Endothelial cell (in vitro differentiated cells): Measurements from ENCODE around the gene NES. TPM values are rescaled to one million over a fixed set of nuclear protein-coding genes. Genes with fewer than 3 reads are reported as not detected.

Experiments used
- DNase-seq: peaks from one replicate; pipeline ENCODE4 v3.0.0; 2021; ENCODE audit warnings: low spot score
- H3K27ac Mint-ChIP-seq: one replicate; pipeline ENCODE4 v1.8.0; 2021; ENCODE audit warnings: mixed read lengths, inconsistent platforms; ENCODE audit not compliant: unreplicated experiment
- H3K27me3 Mint-ChIP-seq: one replicate; pipeline ENCODE4 v1.8.0; 2021; ENCODE audit warnings: mild to moderate bottlenecking, moderate library complexity, mixed read lengths, inconsistent platforms; ENCODE audit not compliant: unreplicated experiment
- H3K36me3 Mint-ChIP-seq: one replicate; pipeline ENCODE4 v1.8.0; 2021; ENCODE audit warnings: mild to moderate bottlenecking, low read depth, mixed read lengths, inconsistent platforms; ENCODE audit not compliant: unreplicated experiment
- H3K4me1 Mint-ChIP-seq: one replicate; pipeline ENCODE4 v1.8.0; 2021; ENCODE audit warnings: mild to moderate bottlenecking, mixed read lengths, inconsistent platforms; ENCODE audit not compliant: unreplicated experiment
- H3K4me3 Mint-ChIP-seq: one replicate; pipeline ENCODE4 v1.8.0; 2021; ENCODE audit warnings: mild to moderate bottlenecking, mixed read lengths, inconsistent platforms; ENCODE audit not compliant: unreplicated experiment
- H3K9me3 Mint-ChIP-seq: one replicate; pipeline ENCODE4 v1.8.0; 2021; ENCODE audit warnings: mixed read lengths, inconsistent platforms; ENCODE audit not compliant: unreplicated experiment
- total RNA-seq: library from RNA; stranded (reverse); fragmentation: NEBNext Ultra II Directional; extraction: Animal tissue kit (Norgen Biotek cat#: 25700); gene quantifications from one replicate; pipeline ENCODE4 v1.2.1, GENCODE V29; 2021; ENCODE audit not compliant: unreplicated experiment
- TF ChIP-seq, protein P1 (sequence below): fragments of 200-600 bp; sonication (generic); IDR thresholded peaks from one replicate; pipeline ENCODE4 v1.5.0; 2021; ENCODE audit warnings: antibody characterized with exemption; ENCODE audit not compliant: unreplicated experiment

NES gene
- total RNA-seq, 1 donor from 2014 or later: 111 TPM

DNA sequence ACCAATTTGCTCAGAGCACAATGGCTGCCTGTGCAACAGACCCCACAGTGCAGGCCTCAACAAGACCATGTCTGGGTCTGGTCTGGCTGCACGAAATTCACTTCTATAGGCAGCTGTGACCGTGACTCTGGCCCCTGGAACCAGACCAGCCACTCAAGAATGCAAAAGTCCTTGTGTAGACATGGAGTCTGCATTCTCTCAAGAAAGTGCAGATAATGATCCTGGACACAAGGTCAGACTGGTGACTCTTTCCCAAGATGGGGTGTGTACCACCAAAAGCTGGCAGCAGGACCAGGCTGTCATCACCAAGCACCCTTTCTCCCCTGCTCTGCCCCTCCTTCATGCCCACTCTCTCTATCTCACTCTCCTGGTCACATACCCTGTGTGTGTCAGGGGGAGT is 43.9 kb upstream of the NES start:
- H3K27me3 Mint-ChIP-seq: peaks cover 7% of the 10 kb centered on the region
- DNase-seq: no peak
- peaks cover 22% of the 10 kb centered on the region for H3K36me3 Mint-ChIP-seq
- peaks cover 4% of the 10 kb centered on the region for H3K4me1 Mint-ChIP-seq
- no peaks in the 10 kb centered on the region for H3K9me3 Mint-ChIP-seq
- no peak overlapping the region for H3K4me3 Mint-ChIP-seq
- H3K27ac Mint-ChIP-seq: no peak overlapping the region
- TF ChIP-seq, protein P1, sequence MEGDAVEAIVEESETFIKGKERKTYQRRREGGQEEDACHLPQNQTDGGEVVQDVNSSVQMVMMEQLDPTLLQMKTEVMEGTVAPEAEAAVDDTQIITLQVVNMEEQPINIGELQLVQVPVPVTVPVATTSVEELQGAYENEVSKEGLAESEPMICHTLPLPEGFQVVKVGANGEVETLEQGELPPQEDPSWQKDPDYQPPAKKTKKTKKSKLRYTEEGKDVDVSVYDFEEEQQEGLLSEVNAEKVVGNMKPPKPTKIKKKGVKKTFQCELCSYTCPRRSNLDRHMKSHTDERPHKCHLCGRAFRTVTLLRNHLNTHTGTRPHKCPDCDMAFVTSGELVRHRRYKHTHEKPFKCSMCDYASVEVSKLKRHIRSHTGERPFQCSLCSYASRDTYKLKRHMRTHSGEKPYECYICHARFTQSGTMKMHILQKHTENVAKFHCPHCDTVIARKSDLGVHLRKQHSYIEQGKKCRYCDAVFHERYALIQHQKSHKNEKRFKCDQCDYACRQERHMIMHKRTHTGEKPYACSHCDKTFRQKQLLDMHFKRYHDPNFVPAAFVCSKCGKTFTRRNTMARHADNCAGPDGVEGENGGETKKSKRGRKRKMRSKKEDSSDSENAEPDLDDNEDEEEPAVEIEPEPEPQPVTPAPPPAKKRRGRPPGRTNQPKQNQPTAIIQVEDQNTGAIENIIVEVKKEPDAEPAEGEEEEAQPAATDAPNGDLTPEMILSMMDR: no peak

DNA sequence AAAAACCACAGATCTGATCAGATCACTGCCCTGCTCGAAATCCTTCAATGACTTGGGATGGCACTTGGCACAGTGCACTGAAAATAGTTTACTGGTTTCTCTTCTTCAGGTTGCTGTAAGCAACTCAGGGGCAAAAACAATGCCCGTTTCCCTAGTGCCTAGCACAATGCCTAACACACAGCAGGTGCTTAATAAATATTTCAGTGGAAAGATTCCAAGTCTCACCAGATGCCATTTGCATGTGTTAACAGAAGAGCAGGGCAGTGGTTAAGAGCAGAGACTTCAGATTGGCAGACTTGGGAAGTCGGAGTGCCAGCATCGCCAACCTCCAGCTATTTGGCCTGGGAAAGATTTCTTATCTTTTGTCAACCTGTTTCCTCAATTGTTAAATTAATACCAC is 40.1 kb upstream of the NES start:
- peaks cover 6% of the 10 kb centered on the region for H3K4me1 Mint-ChIP-seq
- peaks cover 10% of the 10 kb centered on the region for H3K27me3 Mint-ChIP-seq
- no peak overlapping the region for H3K4me3 Mint-ChIP-seq
- H3K27ac Mint-ChIP-seq: no peak overlapping the region
- H3K36me3 Mint-ChIP-seq: peaks cover 20% of the 10 kb centered on the region
- no peaks in the 10 kb centered on the region for H3K9me3 Mint-ChIP-seq
- no peak for DNase-seq
- TF ChIP-seq, protein P1: no peak

DNA sequence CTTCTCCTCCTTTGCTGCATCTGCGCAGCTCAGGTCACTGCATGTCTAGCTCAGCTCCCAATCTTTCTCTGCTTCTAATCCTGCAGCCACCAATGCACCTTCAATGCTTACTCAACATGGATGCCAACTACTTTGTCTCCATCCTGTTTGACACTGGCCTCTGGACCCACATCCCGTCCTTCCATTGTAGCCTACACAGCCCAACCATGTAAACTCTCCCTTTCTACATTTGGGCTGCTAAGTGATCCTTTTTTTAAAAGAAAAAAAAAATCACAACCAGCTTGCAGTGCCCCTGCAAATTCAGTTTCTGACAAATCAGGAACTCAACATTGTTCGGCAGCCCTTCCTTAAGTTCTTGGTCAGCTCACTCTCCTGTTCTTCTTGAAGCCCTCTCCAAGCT is 37.6 kb upstream of the NES start:
- H3K27me3 Mint-ChIP-seq: peaks cover 9% of the 10 kb centered on the region
- no peak for DNase-seq
- TF ChIP-seq, protein P1: no peak
- H3K27ac Mint-ChIP-seq: no peak overlapping the region
- no peaks in the 10 kb centered on the region for H3K9me3 Mint-ChIP-seq
- peaks cover 20% of the 10 kb centered on the region for H3K36me3 Mint-ChIP-seq
- no peak overlapping the region for H3K4me3 Mint-ChIP-seq
- H3K4me1 Mint-ChIP-seq: peaks cover 6% of the 10 kb centered on the region

DNA sequence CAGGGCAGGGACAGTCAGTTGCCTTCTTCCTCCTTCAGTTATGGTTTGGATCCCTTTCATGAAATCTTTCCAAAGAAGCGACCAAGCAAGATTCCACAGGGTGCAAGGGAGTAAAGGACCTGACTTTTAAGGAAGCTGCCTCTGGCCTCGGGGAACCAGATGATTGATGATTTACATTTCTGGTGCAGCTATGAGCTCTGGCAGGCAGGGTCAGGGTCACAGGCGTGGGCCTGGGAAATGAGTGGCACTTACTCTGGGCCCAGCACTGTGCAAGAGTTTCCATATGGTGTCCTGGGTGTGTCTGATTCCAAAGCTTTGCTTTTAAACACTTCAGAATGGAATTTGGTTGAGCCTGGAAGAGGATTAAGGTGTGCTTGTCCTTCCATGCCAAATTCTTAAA is 35.4 kb upstream of the NES start:
- Mint-ChIP-seq H3K9me3 (no peaks in the 10 kb centered on the region), H3K4me1 (peaks cover 13% of the 10 kb centered on the region), H3K27ac (no peak overlapping the region), H3K36me3 (peaks cover 24% of the 10 kb centered on the region), H3K4me3 (no peak overlapping the region), H3K27me3 (peaks cover 9% of the 10 kb centered on the region)
- no peak for DNase-seq
- TF ChIP-seq, protein P1: no peak

DNA sequence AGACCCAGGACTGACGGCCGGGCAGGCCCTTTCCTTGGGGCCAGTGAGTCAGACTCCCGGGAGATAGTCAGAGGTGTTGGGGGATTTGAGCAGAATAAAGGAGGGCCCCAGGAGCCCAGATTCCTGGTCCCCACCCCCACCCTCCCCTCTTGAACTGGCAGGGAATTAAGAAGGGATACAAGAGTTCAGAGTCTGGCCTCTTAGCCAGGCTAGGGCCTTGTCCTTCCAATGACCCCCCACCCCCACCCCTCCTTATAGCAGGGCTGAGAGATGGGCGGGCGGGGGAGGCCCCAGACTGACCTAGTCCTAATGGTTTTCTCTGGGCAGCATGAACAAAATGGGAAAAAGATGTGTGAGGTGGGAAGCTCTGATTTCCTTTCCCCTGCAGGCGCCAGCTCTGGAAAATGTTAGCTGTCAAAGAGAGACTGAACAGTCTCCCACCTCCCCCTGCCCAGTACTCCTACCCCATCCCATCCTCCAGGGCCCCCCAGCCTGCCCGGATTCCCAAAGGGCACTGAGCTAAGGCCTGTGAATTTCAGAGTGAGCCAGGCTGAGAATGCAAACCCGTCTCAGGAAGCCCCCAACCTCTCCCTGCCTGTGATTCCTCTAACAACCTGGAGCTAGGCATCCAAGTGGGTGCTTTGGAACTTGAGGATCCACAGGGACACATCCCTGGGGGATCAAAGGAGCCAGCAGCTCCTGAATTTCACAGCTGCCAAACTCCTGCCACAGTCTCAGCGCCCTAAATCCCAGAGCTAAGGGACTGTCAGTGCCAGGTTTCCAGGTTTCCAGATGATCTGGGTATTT is 34.0 kb upstream of the NES start:
- H3K27ac Mint-ChIP-seq: no peak overlapping the region
- H3K27me3 Mint-ChIP-seq: peaks cover 10% of the 10 kb centered on the region
- TF ChIP-seq, protein P1: no peak
- H3K4me1 Mint-ChIP-seq: peaks cover 19% of the 10 kb centered on the region
- peaks cover 19% of the 10 kb centered on the region for H3K36me3 Mint-ChIP-seq
- DNase-seq: no peak
- H3K9me3 Mint-ChIP-seq: no peaks in the 10 kb centered on the region
- no peak overlapping the region for H3K4me3 Mint-ChIP-seq
